Gastrocnemius medialis (tissue), 4 donors: ENCODE results near the gene BEAN1.

Experiments used
- CTCF ChIP-seq, 5 experiments: fragments of 450-650 bp in 3 of 5; fragments of 200-600 bp in 2 of 5; sonication (generic) in 2 of 5; IDR thresholded peaks in 4 of 5; conservative IDR thresholded peaks in 1 of 5; 1 replicate in 4 of 5; 2 replicates in 1 of 5; pipeline ENCODE4 v1.5.1; 2016 to 2019; ENCODE audit warnings: antibody characterized with exemption in 5 of 5, mild to moderate bottlenecking in 3 of 5, moderate library complexity in 3 of 5
- POLR2A ChIP-seq, 2 donors: fragments of 450-650 bp; IDR thresholded peaks; one replicate each; pipeline ENCODE4 v1.6.1; 2017; ENCODE audit warnings: antibody characterized with exemption in 2 of 2, mild to moderate bottlenecking in 2 of 2, moderate library complexity in 2 of 2

GRCh38 chr16:66512272-66513110, 85.4 kb downstream of the BEAN1 start:
- TF ChIP-seq CTCF (IDR thresholded peaks at IDR 0.05 in 4 of 5, conservative IDR thresholded peaks at IDR 0.05 in 1 of 5) (no peak), POLR2A (IDR thresholded peaks at IDR 0.05) (no peak)
